Caco-2 (cell line): ENCODE results near the gene C5orf63. TPM values are rescaled to one million over a fixed set of nuclear protein-coding genes. Genes with fewer than 3 reads are reported as not detected.
"Not testable (repeated sequence)": the region's sequence is repeated elsewhere in the genome, so short reads cannot be mapped to it uniquely, and the experiment has no call there.

Experiments used
- BruUV-seq: library from RNA; stranded (reverse); fragments of 400-500 nt; replicated peaks from 2 replicates; lab custom pipeline; 2021; lab: Mats Ljungman, UMichigan
- CTCF ChIA-PET: fragments of 300-600 bp; sonication (Branson Sonifier 250); formaldehyde crosslinking; loops from one replicate; lab custom pipeline; 2022; ENCODE audit warnings: antibody characterized with exemption; lab: Charles Lee
- POLR2A ChIA-PET: fragments of 300-600 bp; sonication (Branson Sonifier 250); formaldehyde crosslinking; loops from one replicate; lab custom pipeline; 2022; ENCODE audit warnings: antibody characterized with exemption; lab: Charles Lee
- DNase-seq, 2 experiments: peaks; one replicate each; pipeline versions ENCODE4 v3.0.0 to v3.0.0-alpha.2; 2020 to 2022
- H3K27me3 ChIP-seq: replicated peaks from 2 replicates; pipeline ENCODE4 v1.6.0; 2011; ENCODE audit warnings: low read length; ENCODE audit not compliant: control insufficient read depth, insufficient read depth
- H3K36me3 ChIP-seq: 2 replicates; pipeline ENCODE4 v1.5.1; 2011; ENCODE audit warnings: low read length; ENCODE audit not compliant: control insufficient read depth, insufficient read depth
- H3K4me1 ChIP-seq: fragments of 250-450 bp; sonication (Bioruptor Pico); 2 replicates; pipeline ENCODE4 v1.5.1; 2020; ENCODE audit warnings: mild to moderate bottlenecking
- H3K4me3 ChIP-seq: 2 replicates; pipeline ENCODE4 v1.5.1; 2011; ENCODE audit warnings: low read depth, mild to moderate bottlenecking, control low read depth, low read length
- H3K9me3 ChIP-seq: fragments of 250-450 bp; sonication (Bioruptor Pico); 2 replicates; pipeline ENCODE4 v1.5.1; 2020; ENCODE audit warnings: mild to moderate bottlenecking, moderate library complexity
- H3K27ac Mint-ChIP-seq: one replicate; pipeline ENCODE4 v1.8.0; 2022; ENCODE audit warnings: mixed read lengths; ENCODE audit not compliant: unreplicated experiment
- H3K27me3 Mint-ChIP-seq: one replicate; pipeline ENCODE4 v1.8.0; 2022; ENCODE audit warnings: mixed read lengths; ENCODE audit not compliant: insufficient read depth, unreplicated experiment
- H3K36me3 Mint-ChIP-seq: one replicate; pipeline ENCODE4 v1.8.0; 2022; ENCODE audit warnings: mild to moderate bottlenecking, mixed read lengths; ENCODE audit not compliant: insufficient read depth, unreplicated experiment
- H3K4me1 Mint-ChIP-seq: one replicate; pipeline ENCODE4 v1.8.0; 2022; ENCODE audit warnings: low read depth, mixed read lengths; ENCODE audit not compliant: unreplicated experiment
- H3K4me3 Mint-ChIP-seq: one replicate; pipeline ENCODE4 v1.8.0; 2022; ENCODE audit warnings: mild to moderate bottlenecking, moderate library complexity, mixed read lengths; ENCODE audit not compliant: unreplicated experiment
- H3K9me3 Mint-ChIP-seq: one replicate; pipeline ENCODE4 v1.8.0; 2022; ENCODE audit warnings: mixed read lengths; ENCODE audit not compliant: unreplicated experiment
- CTCF ChIP-seq, 2 experiments: fragments of 200-600 bp in 1 of 2; IDR thresholded peaks; 1 replicate in 1 of 2; 2 replicates in 1 of 2; pipeline versions ENCODE4 v1.5.1 to v1.8.0; 2011 to 2022; ENCODE audit warnings: antibody characterized with exemption in 1 of 2, control low read depth in 1 of 2, inconsistent platforms in 1 of 2, low read depth in 1 of 2, low read length in 1 of 2, mild to moderate bottlenecking in 1 of 2, moderate library complexity in 1 of 2; ENCODE audit not compliant: insufficient read depth in 1 of 2, severe bottlenecking in 1 of 2, unreplicated experiment in 1 of 2
- intact Hi-C: fragments of 100-400 bp; cut with micrococcal nuclease; formaldehyde crosslinking; loops from one replicate; pipeline ENCODE4 v1.10.0; 2022; ENCODE audit not compliant: unreplicated experiment
- total RNA-seq: library from RNA; stranded (reverse); gene quantifications from 2 replicates; pipeline ENCODE4 v1.2.3, GENCODE V29; 2022

The C5orf63 gene
- total RNA-seq, 1 experiment from 2014 or later = 10.5 TPM

GRCh38 chr5:127022846-127023245 lies 50.5 kb downstream of the C5orf63 start:
- no peaks in the 10 kb centered on the region for H3K27me3 ChIP-seq
- H3K4me3 ChIP-seq = no peak overlapping the region
- no peak for TF ChIP-seq CTCF (IDR thresholded peaks at IDR 0.05; ENCODE audit: insufficient read depth in 1 of 2, low read depth in 1 of 2, low read length in 1 of 2, severe bottlenecking in 1 of 2, unreplicated experiment in 1 of 2)
- BruUV-seq = no TSS peak
- Mint-ChIP-seq H3K27me3 (peaks cover 25% of the 10 kb centered on the region), H3K27ac (no peak overlapping the region), H3K9me3 (no peaks in the 10 kb centered on the region), H3K4me1 (no peaks in the 10 kb centered on the region), H3K4me3 (no peak overlapping the region), H3K36me3 (no peaks in the 10 kb centered on the region)
- H3K36me3 ChIP-seq = no peaks in the 10 kb centered on the region
- intact Hi-C loops = no loop called here
- H3K4me1 ChIP-seq = no peaks in the 10 kb centered on the region
- ChIA-PET CTCF (no interaction called here), POLR2A (no interaction called here)
- no peaks in the 10 kb centered on the region for H3K9me3 ChIP-seq
- no peak for DNase-seq

- no peak for TF ChIP-seq CTCF (IDR thresholded peaks at IDR 0.05; ENCODE audit: insufficient read depth in 1 of 2, low read depth in 1 of 2, low read length in 1 of 2, severe bottlenecking in 1 of 2, unreplicated experiment in 1 of 2)
- intact Hi-C loops = no loop called here
- H3K36me3 Mint-ChIP-seq = no peaks in the 10 kb centered on the region
- no peak overlapping the region for H3K4me3 Mint-ChIP-seq
- no peaks in the 10 kb centered on the region for H3K27me3 ChIP-seq
- no peak for DNase-seq
- peaks cover 18% of the 10 kb centered on the region for H3K27me3 Mint-ChIP-seq
- ChIA-PET CTCF (no interaction called here), POLR2A (no interaction called here)
- BruUV-seq = no TSS peak
- H3K27ac Mint-ChIP-seq = no peak overlapping the region
- H3K4me1 ChIP-seq = no peaks in the 10 kb centered on the region
- no peak overlapping the region for H3K4me3 ChIP-seq
- H3K9me3 Mint-ChIP-seq = no peaks in the 10 kb centered on the region
- H3K9me3 ChIP-seq = no peaks in the 10 kb centered on the region
- H3K36me3 ChIP-seq = no peaks in the 10 kb centered on the region
- no peaks in the 10 kb centered on the region for H3K4me1 Mint-ChIP-seq
These were observed 53.4 kb downstream of the C5orf63 start for GRCh38 chr5:127019928-127020327.

- H3K27ac Mint-ChIP-seq, H3K4me3 Mint-ChIP-seq, H3K36me3 ChIP-seq, H3K4me3 ChIP-seq, H3K9me3 ChIP-seq, H3K27me3 ChIP-seq, BruUV-seq, H3K4me1 Mint-ChIP-seq, DNase-seq, H3K4me1 ChIP-seq, H3K9me3 Mint-ChIP-seq, H3K27me3 Mint-ChIP-seq, POLR2A ChIA-PET, intact Hi-C loops, H3K36me3 Mint-ChIP-seq: not testable (repeated sequence)
- CTCF ChIA-PET = interaction anchor here (1.7 kb wide), 1 partner anchor 14 kb away, joined by 4 read pairs; no protein-coding TSS in a partner anchor
These were observed 56.6 kb downstream of the C5orf63 start for GRCh38 chr5:127016722-127017121.

GRCh38 chr5:127015716-127016115 lies 57.6 kb downstream of the C5orf63 start:
- POLR2A ChIA-PET = no interaction called here
- no TSS peak for BruUV-seq

More at GRCh38 chr5:127015716-127016115, 57.6 kb downstream of the C5orf63 start:
- Histone ChIP-seq H3K27me3 (no peaks in the 10 kb centered on the region), H3K4me1 (no peaks in the 10 kb centered on the region), H3K9me3 (no peaks in the 10 kb centered on the region; the same call in 1 of the 2 replicates), H3K4me3 (no peak overlapping the region), H3K36me3 (no peaks in the 10 kb centered on the region)
- no peak for DNase-seq
- Mint-ChIP-seq H3K4me1 (no peaks in the 10 kb centered on the region), H3K27ac (no peak overlapping the region), H3K36me3 (no peaks in the 10 kb centered on the region), H3K27me3 (peaks cover 3% of the 10 kb centered on the region), H3K9me3 (no peaks in the 10 kb centered on the region), H3K4me3 (no peak overlapping the region)
- intact Hi-C loops = no loop called here
- no peak for TF ChIP-seq CTCF (IDR thresholded peaks at IDR 0.05; ENCODE audit: insufficient read depth in 1 of 2, low read depth in 1 of 2, low read length in 1 of 2, severe bottlenecking in 1 of 2, unreplicated experiment in 1 of 2)
- CTCF ChIA-PET = no interaction called here
